ENCODE results near the gene PRKD1.
"Not testable (repeated sequence)": the region's sequence is repeated elsewhere in the genome, so short reads cannot be mapped to it uniquely, and the experiment has no call there.

PRKD1 gene

GRCh38 chr14:29898470-29898869 lies 29.2 kb downstream of the PRKD1 start:
- no peak for DNase-seq

GRCh38 chr14:29897181-29897580 lies 30.5 kb downstream of the PRKD1 start:
- DNase-seq: no peak

- DNase-seq: no peak
Observed at GRCh38 chr14:29896354-29896821, 31.3 kb downstream of the PRKD1 start.

GRCh38 chr14:29895591-29896083 lies 32.0 kb downstream of the PRKD1 start:
- DNase-seq: no peak

GRCh38 chr14:29893989-29894388 lies 33.7 kb downstream of the PRKD1 start:
- no peak for DNase-seq

GRCh38 chr14:29892327-29892726 lies 35.3 kb downstream of the PRKD1 start:
- DNase-seq: no peak

GRCh38 chr14:29885988-29886387 lies 41.7 kb downstream of the PRKD1 start:
- DNase-seq: no peak

- no peak for DNase-seq
Observed at GRCh38 chr14:29868000-29868399, 59.6 kb downstream of the PRKD1 start.

GRCh38 chr14:29865299-29865698 lies 62.3 kb downstream of the PRKD1 start:
- no peak for DNase-seq

GRCh38 chr14:29861996-29862395 lies 65.7 kb downstream of the PRKD1 start:
- DNase-seq: no peak

GRCh38 chr14:29858299-29858698 lies 69.3 kb downstream of the PRKD1 start:
- no peak for DNase-seq

GRCh38 chr14:29857551-29857950 lies 70.1 kb downstream of the PRKD1 start:
- DNase-seq: no peak

- DNase-seq: no peak
Observed at GRCh38 chr14:29856516-29856915, 71.1 kb downstream of the PRKD1 start.

- not testable (repeated sequence) for DNase-seq
Observed at GRCh38 chr14:29853691-29854090, 74.0 kb downstream of the PRKD1 start.

GRCh38 chr14:29853272-29853671 lies 74.4 kb downstream of the PRKD1 start:
- no peak for DNase-seq

GRCh38 chr14:29851397-29851796 lies 76.2 kb downstream of the PRKD1 start:
- DNase-seq: no peak

GRCh38 chr14:29847056-29847380 lies 80.6 kb downstream of the PRKD1 start:
- DNase-seq: no peak

- no peak for DNase-seq
Observed at GRCh38 chr14:29846339-29847055, 81.2 kb downstream of the PRKD1 start.

- no peak for DNase-seq
Observed at GRCh38 chr14:29843981-29844380, 83.7 kb downstream of the PRKD1 start.

GRCh38 chr14:29842228-29842627 lies 85.4 kb downstream of the PRKD1 start:
- no peak for DNase-seq

GRCh38 chr14:29840369-29840892 lies 87.2 kb downstream of the PRKD1 start:
- DNase-seq: not testable (repeated sequence)

GRCh38 chr14:29839691-29840090 lies 88.0 kb downstream of the PRKD1 start:
- DNase-seq: not testable (repeated sequence)

- no peak for DNase-seq
Observed at GRCh38 chr14:29838752-29839151, 88.9 kb downstream of the PRKD1 start.

- no peak for DNase-seq
Observed at GRCh38 chr14:29836395-29836794, 91.3 kb downstream of the PRKD1 start.

GRCh38 chr14:29832042-29832441 lies 95.6 kb downstream of the PRKD1 start:
- no peak for DNase-seq

Data from activated CD4-positive, CD25-positive, alpha-beta regulatory T cell (primary cell).